Keratinocyte (primary cell): ENCODE data around the gene SLC1A2.

Experiments used
- CTCF ChIP-seq, 3 experiments: IDR thresholded peaks in 1 of 3; conservative IDR thresholded peaks in 1 of 3; optimal IDR thresholded peaks in 1 of 3; 2 replicates in 2 of 3; 3 replicates in 1 of 3; pipeline versions ENCODE3 to v1.5.1; 2011; ENCODE audit warnings: low read length in 3 of 3, mild to moderate bottlenecking in 3 of 3, moderate library complexity in 2 of 3, control low read depth in 1 of 3, inconsistent platforms in 1 of 3; ENCODE audit not compliant: insufficient read depth in 2 of 3; ENCODE audit errors: extremely low read depth in 1 of 3
- EZH2 ChIP-seq: IDR thresholded peaks from one replicate; pipeline ENCODE4 v1.6.1; 2012; ENCODE audit warnings: inconsistent platforms, mild to moderate bottlenecking, low read length, moderate library complexity

- TF ChIP-seq CTCF (optimal IDR thresholded peaks at IDR 0.05 in 1 of 3, IDR thresholded peaks at IDR 0.05 in 1 of 3, conservative IDR thresholded peaks at IDR 0.05 in 1 of 3; ENCODE audit: extremely low read depth in 1 of 3, insufficient read depth in 2 of 3, low read length in 3 of 3): no peak
- TF ChIP-seq EZH2: no peak
Observed at GRCh38 chr11:35461917-35462538, 42.7 kb upstream of the SLC1A2 start.
